ENCODE measurements around the gene LDLRAD4. TPM values are rescaled to one million over a fixed set of nuclear protein-coding genes. Genes with fewer than 3 reads are reported as not detected.

The LDLRAD4 gene
- total and polyA plus RNA-seq, 2 donors (not counting 1 experiment from before 2014, with no cell fraction given): 13.9 to 35.7 TPM

DNA sequence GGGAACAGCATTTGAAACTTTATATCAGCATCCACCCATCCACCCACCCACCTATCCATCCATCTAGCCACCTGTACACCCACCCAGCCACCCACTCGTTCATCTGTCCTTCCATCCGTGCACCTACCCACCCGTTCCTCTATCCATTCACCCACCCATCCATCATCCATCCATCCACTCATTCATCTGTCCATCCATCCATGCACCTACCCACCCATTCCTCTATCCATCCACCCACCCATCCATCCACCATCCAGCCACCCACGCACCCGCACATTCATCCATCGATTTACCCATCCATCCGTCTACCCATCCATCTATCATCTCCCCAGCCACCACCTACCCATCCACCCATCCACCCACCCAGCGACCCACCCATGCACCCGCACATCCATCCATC is 24.8 kb downstream of the LDLRAD4 start:
- WGBS (ENCODE audit: insufficient coverage): 86% methylated on average over 8 of the region's 9 CpGs
- Histone ChIP-seq H3K4me3 (ENCODE audit: control extremely low read depth in 1 of 5, extremely low read depth in 1 of 5, insufficient read depth in 1 of 5, low read depth in 2 of 5, low read length in 4 of 5) (no peak overlapping the region), H3K4me1 (ENCODE audit: control insufficient read depth in 2 of 2, insufficient read depth in 2 of 2, low read length in 2 of 2) (no peaks in the 10 kb centered on the region), H3K9me3 (ENCODE audit: control extremely low read depth in 1 of 3, control insufficient read depth in 2 of 3, insufficient read depth in 1 of 3, low read length in 2 of 3) (peaks cover 0 to 4% (median 0%) of the 10 kb centered on the region in 3 donors), H3K36me3 (replicated peaks in 1 of 2; ENCODE audit: control extremely low read depth in 1 of 2, control insufficient read depth in 1 of 2, extremely low read depth in 1 of 2, insufficient read depth in 2 of 2, low read length in 1 of 2) (no peaks in the 10 kb centered on the region), H2AFZ (ENCODE audit: insufficient read depth, low read depth, low read length, poor library complexity, severe bottlenecking) (no peak overlapping the region), H3K4me2 (replicated peaks; ENCODE audit: low read depth, low read length, poor library complexity, severe bottlenecking) (no peak overlapping the region), H3K9ac (ENCODE audit: low read length) (no peak overlapping the region), H3K79me2 (ENCODE audit: control insufficient read depth, insufficient read depth, low read length) (no peaks in the 10 kb centered on the region), H3K27me3 (replicated peaks in 1 of 4; ENCODE audit: control extremely low read depth in 1 of 4, control insufficient read depth in 3 of 4, insufficient read depth in 4 of 4, low read length in 3 of 4) (no peaks in the 10 kb centered on the region), H3K27ac (ENCODE audit: low read length in 2 of 2) (no peak overlapping the region), H4K20me1 (ENCODE audit: control insufficient read depth, insufficient read depth, low read length, poor library complexity, severe bottlenecking) (no peaks in the 10 kb centered on the region)
- TF ChIP-seq, protein P1, sequence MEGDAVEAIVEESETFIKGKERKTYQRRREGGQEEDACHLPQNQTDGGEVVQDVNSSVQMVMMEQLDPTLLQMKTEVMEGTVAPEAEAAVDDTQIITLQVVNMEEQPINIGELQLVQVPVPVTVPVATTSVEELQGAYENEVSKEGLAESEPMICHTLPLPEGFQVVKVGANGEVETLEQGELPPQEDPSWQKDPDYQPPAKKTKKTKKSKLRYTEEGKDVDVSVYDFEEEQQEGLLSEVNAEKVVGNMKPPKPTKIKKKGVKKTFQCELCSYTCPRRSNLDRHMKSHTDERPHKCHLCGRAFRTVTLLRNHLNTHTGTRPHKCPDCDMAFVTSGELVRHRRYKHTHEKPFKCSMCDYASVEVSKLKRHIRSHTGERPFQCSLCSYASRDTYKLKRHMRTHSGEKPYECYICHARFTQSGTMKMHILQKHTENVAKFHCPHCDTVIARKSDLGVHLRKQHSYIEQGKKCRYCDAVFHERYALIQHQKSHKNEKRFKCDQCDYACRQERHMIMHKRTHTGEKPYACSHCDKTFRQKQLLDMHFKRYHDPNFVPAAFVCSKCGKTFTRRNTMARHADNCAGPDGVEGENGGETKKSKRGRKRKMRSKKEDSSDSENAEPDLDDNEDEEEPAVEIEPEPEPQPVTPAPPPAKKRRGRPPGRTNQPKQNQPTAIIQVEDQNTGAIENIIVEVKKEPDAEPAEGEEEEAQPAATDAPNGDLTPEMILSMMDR (IDR thresholded peaks at IDR 0.05): no peak
- no peak for TF ChIP-seq EZH2 (IDR thresholded peaks at IDR 0.05; ENCODE audit: borderline replicate concordance, insufficient read depth, low read depth, low read length, poor library complexity, severe bottlenecking)
- Mint-ChIP-seq H3K4me3 (no peak overlapping the region), H3K4me1 (no peaks in the 10 kb centered on the region), H3K27ac (no peak overlapping the region), H3K9me3 (ENCODE audit: insufficient read depth) (no peaks in the 10 kb centered on the region), H3K27me3 (no peaks in the 10 kb centered on the region)
- ChIA-PET POLR2A (no interaction called here), CTCF (no interaction called here)
- intact Hi-C loops (cut with micrococcal nuclease): no loop called here
- ATAC-seq (ENCODE audit: low read depth) (no peak), DNase-seq (no peak)

DNA sequence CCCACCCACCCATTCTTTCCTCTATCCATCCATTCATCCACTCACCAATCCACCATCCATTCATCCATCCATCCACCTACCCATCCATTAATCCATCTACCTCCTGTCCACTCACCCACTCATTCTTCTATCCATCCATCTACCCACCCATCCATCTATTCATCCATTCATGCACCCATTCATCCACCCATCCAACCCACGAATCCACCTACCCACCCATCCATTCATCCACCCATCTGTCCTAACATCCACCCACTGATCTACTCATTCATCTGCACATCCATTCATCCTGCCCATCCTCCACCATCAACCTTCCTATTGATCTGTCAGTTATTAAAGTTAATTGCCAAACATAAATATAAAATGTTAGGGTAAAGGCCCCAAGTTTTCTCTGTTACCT is 25.6 kb downstream of the LDLRAD4 start:
- Mint-ChIP-seq H3K27me3 (no peaks in the 10 kb centered on the region), H3K9me3 (ENCODE audit: insufficient read depth) (no peaks in the 10 kb centered on the region), H3K4me1 (no peaks in the 10 kb centered on the region), H3K4me3 (no peak overlapping the region), H3K27ac (no peak overlapping the region)
- Histone ChIP-seq H2AFZ (ENCODE audit: insufficient read depth, low read depth, low read length, poor library complexity, severe bottlenecking) (no peak overlapping the region), H3K36me3 (replicated peaks in 1 of 2; ENCODE audit: control extremely low read depth in 1 of 2, control insufficient read depth in 1 of 2, extremely low read depth in 1 of 2, insufficient read depth in 2 of 2, low read length in 1 of 2) (no peaks in the 10 kb centered on the region), H3K79me2 (ENCODE audit: control insufficient read depth, insufficient read depth, low read length) (no peaks in the 10 kb centered on the region), H3K27ac (ENCODE audit: low read length in 2 of 2) (no peak overlapping the region), H3K9ac (ENCODE audit: low read length) (no peak overlapping the region), H3K4me1 (ENCODE audit: control insufficient read depth in 2 of 2, insufficient read depth in 2 of 2, low read length in 2 of 2) (no peaks in the 10 kb centered on the region), H3K4me2 (replicated peaks; ENCODE audit: low read depth, low read length, poor library complexity, severe bottlenecking) (no peak overlapping the region), H3K27me3 (replicated peaks in 1 of 4; ENCODE audit: control extremely low read depth in 1 of 4, control insufficient read depth in 3 of 4, insufficient read depth in 4 of 4, low read length in 3 of 4) (no peaks in the 10 kb centered on the region), H3K9me3 (ENCODE audit: control extremely low read depth in 1 of 3, control insufficient read depth in 2 of 3, insufficient read depth in 1 of 3, low read length in 2 of 3) (peaks cover 0 to 4% (median 0%) of the 10 kb centered on the region in 3 donors), H3K4me3 (ENCODE audit: control extremely low read depth in 1 of 5, extremely low read depth in 1 of 5, insufficient read depth in 1 of 5, low read depth in 2 of 5, low read length in 4 of 5) (no peak overlapping the region), H4K20me1 (ENCODE audit: control insufficient read depth, insufficient read depth, low read length, poor library complexity, severe bottlenecking) (no peaks in the 10 kb centered on the region)
- ChIA-PET POLR2A (no interaction called here), CTCF (no interaction called here)
- TF ChIP-seq, protein P1 (IDR thresholded peaks at IDR 0.05): no peak
- no peak for TF ChIP-seq EZH2 (IDR thresholded peaks at IDR 0.05; ENCODE audit: borderline replicate concordance, insufficient read depth, low read depth, low read length, poor library complexity, severe bottlenecking)
- DNase-seq: no peak
- 86% methylated on average over 1 of the region's 1 CpG for WGBS (ENCODE audit: insufficient coverage)
- ATAC-seq (ENCODE audit: low read depth): no peak
- intact Hi-C loops (cut with micrococcal nuclease): no loop called here
